Peyer's patch (tissue), 4 donors: ENCODE measurements around the gene ZNF385D. TPM values are rescaled to one million over a fixed set of nuclear protein-coding genes. Genes with fewer than 3 reads are reported as not detected.

Source experiments
- DNase-seq, 3 donors: peaks; one replicate each; pipeline ENCODE4 v3.0.0-alpha.2; 2017 to 2019
- H3K27ac ChIP-seq, 4 donors: fragments of 200-600 bp; sonication (generic); one replicate each; pipeline ENCODE4 v1.5.1; 2016 to 2019
- H3K27me3 ChIP-seq, 2 donors: fragments of 200-600 bp; sonication (generic); one replicate each; pipeline ENCODE4 v1.5.1; 2019
- H3K36me3 ChIP-seq, 3 donors: fragments of 200-600 bp; sonication (generic); one replicate each; pipeline ENCODE4 v1.5.1; 2016 to 2019
- H3K4me1 ChIP-seq, 4 donors: fragments of 200-600 bp; sonication (generic); one replicate each; pipeline ENCODE4 v1.5.1; 2016 to 2019
- H3K4me3 ChIP-seq, 4 donors: fragments of 200-600 bp; sonication (generic); 1 replicate in 3 of 4; 2 replicates in 1 of 4; pipeline ENCODE4 v1.5.1; 2016 to 2019; ENCODE audit warnings: mild to moderate bottlenecking in 1 of 4
- H3K9me3 ChIP-seq, 4 donors: fragments of 200-600 bp; sonication (generic); one replicate each; pipeline ENCODE4 v1.5.1; 2016 to 2019; ENCODE audit warnings: mild to moderate bottlenecking in 1 of 4
- CTCF ChIP-seq, 6 experiments: fragments of 450-650 bp in 4 of 6; fragments of 200-600 bp in 2 of 6; sonication (generic) in 1 of 6; IDR thresholded peaks; one replicate each; pipeline ENCODE4 v1.5.1; 2017 to 2019; ENCODE audit warnings: antibody characterized with exemption in 6 of 6, mild to moderate bottlenecking in 3 of 6, moderate library complexity in 1 of 6
- POLR2A ChIP-seq, 2 donors: fragments of 450-650 bp; IDR thresholded peaks; one replicate each; pipeline ENCODE4 v1.5.1; 2017; ENCODE audit warnings: antibody characterized with exemption in 2 of 2, mild to moderate bottlenecking in 2 of 2, moderate library complexity in 2 of 2
- total RNA-seq, 4 donors: library from RNA; depleted of rRNA; stranded (reverse); fragments of >200 nt; gene quantifications; one replicate each; pipeline ENCODE4 v1.1.0, GENCODE V29; 2016

ZNF385D gene
- total RNA-seq, 4 donors from 2014 or later = 1.1 to 3.3 (median 1.8) TPM

GRCh38 chr3:21457084-21457483, 293.9 kb downstream of the ZNF385D start:
- H3K27ac ChIP-seq = no peak overlapping the region

GRCh38 chr3:21449738-21450137, 301.3 kb downstream of the ZNF385D start:
- DNase-seq = no peak
- TF ChIP-seq CTCF (IDR thresholded peaks at IDR 0.05) (no peak), POLR2A (IDR thresholded peaks at IDR 0.05) (no peak)
- no peaks in the 10 kb centered on the region for H3K27me3 ChIP-seq
- H3K9me3 ChIP-seq = peaks cover 0 to 6% (median 0%) of the 10 kb centered on the region in 4 donors
- H3K4me3 ChIP-seq = no peak overlapping the region
- H3K27ac ChIP-seq = no peak overlapping the region
- no peaks in the 10 kb centered on the region for H3K36me3 ChIP-seq
- no peaks in the 10 kb centered on the region for H3K4me1 ChIP-seq

More at GRCh38 chr3:21457084-21457483, 293.9 kb downstream of the ZNF385D start:
- Histone ChIP-seq H3K27me3 (no peaks in the 10 kb centered on the region), H3K4me3 (no peak overlapping the region), H3K36me3 (no peaks in the 10 kb centered on the region), H3K9me3 (no peaks in the 10 kb centered on the region), H3K4me1 (no peaks in the 10 kb centered on the region)
- no peak for TF ChIP-seq CTCF (IDR thresholded peaks at IDR 0.05)
- TF ChIP-seq POLR2A (IDR thresholded peaks at IDR 0.05) = no peak
- no peak for DNase-seq

DNA sequence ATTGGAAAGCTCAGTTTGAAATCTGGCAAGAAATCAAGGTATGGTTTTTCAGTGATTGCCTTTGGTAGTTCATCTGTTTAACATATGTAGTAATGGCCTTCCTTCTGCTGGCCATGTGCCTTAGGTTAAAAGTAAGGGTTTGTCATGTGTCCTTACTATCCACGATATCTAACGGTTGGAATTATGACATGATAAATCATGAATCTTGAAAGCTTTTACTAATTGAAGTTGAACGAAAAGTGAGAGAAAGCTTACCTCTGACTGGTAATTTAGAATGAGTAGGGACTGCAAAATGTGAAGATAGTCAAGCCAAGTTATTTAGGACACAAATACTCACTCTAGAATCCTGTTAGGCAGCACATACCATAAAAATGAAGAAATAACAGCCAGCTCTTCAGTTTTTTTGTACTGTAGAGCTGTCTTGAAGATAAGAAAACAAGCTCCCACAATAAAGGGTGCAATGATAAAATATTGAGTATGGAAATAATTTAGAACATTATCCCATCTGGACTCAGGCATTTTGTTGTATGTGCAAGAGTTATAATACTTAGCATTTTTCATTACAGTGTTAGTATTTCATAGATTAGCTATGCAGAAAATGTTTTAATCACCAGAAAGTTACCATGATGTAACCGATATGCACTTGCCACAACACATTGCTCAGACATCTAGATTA, 303.4 kb downstream of the ZNF385D start:
- no peaks in the 10 kb centered on the region for H3K36me3 ChIP-seq
- TF ChIP-seq CTCF (IDR thresholded peaks at IDR 0.05) (no peak), POLR2A (IDR thresholded peaks at IDR 0.05) (no peak)
- DNase-seq = no peak

DNA sequence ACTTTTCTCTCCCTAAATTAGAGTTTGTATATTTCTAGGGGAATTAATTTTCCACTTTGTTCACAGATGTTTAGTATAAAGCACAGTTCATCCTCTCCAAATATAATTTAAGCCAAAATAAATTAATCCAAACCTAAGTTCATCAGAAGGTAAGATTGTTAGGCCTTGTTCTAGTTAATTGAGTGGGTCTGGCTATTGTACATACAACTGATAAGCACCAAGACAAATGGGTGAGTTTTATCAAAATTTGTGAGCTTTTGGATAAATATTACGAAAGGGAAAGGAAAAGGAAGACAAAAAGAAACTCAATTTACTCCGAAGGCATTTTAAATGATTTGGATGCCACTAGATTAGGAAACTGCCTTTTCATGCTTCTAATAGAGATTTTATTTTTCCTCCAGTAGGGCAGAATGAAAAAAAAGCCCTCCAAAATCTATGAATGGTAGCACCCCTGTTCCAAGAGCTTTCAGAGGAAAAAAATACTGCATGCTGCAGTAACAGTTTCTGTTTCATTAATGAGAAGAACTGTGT, 304.0 kb downstream of the ZNF385D start:
- TF ChIP-seq CTCF (IDR thresholded peaks at IDR 0.05) = no peak
- TF ChIP-seq POLR2A (IDR thresholded peaks at IDR 0.05) = no peak
- peaks cover 0 to 7% (median 0%) of the 10 kb centered on the region in 4 donors for H3K9me3 ChIP-seq
- H3K4me3 ChIP-seq = no peak overlapping the region
- no peaks in the 10 kb centered on the region for H3K36me3 ChIP-seq
- no peak overlapping the region for H3K27ac ChIP-seq
- H3K27me3 ChIP-seq = no peaks in the 10 kb centered on the region
- no peak for DNase-seq
- no peaks in the 10 kb centered on the region for H3K4me1 ChIP-seq

More for the DNA sequence above, 303.4 kb downstream of the ZNF385D start:
- H3K4me1 ChIP-seq = no peaks in the 10 kb centered on the region
- no peaks in the 10 kb centered on the region for H3K27me3 ChIP-seq
- no peak overlapping the region for H3K4me3 ChIP-seq
- no peak overlapping the region for H3K27ac ChIP-seq
- peaks cover 0 to 7% (median 0%) of the 10 kb centered on the region in 4 donors for H3K9me3 ChIP-seq

DNA sequence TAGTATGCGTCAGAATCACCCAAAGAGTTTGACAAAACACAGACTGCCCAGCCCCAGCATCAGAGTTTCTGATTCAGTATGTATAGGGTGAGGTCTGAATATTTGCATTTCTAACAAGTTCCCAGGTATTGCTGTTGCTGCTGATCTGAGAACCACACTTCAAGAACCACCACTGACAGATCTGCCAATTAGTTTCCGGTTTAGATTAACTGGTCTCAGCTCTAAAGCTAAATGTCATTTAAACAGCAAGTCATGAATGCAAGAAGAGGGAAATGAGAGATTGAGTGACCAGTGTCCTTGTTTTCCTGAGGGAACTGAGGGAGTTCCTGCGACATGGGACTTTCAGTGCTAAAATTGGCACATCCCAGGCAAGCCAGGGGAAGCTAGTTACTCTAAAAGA, 305.0 kb downstream of the ZNF385D start:
- Histone ChIP-seq H3K9me3 (peaks cover 0 to 7% (median 0%) of the 10 kb centered on the region in 4 donors), H3K27ac (no peak overlapping the region), H3K27me3 (no peaks in the 10 kb centered on the region), H3K4me1 (no peaks in the 10 kb centered on the region), H3K36me3 (no peaks in the 10 kb centered on the region), H3K4me3 (no peak overlapping the region)
- no peak for TF ChIP-seq POLR2A (IDR thresholded peaks at IDR 0.05)
- TF ChIP-seq CTCF (IDR thresholded peaks at IDR 0.05) = no peak
- DNase-seq = no peak
